Neutrophil (primary cell): ENCODE measurements around the gene TIMM13.
"Not testable (repeated sequence)": the region's sequence is repeated elsewhere in the genome, so short reads cannot be mapped to it uniquely, and the experiment has no call there.

Experiments
- H3K27ac ChIP-seq: fragments of 200-600 bp; sonication (generic); 2 replicates; pipeline ENCODE4 v1.5.1; 2016; ENCODE audit warnings: mild to moderate bottlenecking, moderate library complexity
- H3K27me3 ChIP-seq: fragments of 200-600 bp; sonication (generic); 2 replicates; pipeline ENCODE4 v1.6.0; 2016; ENCODE audit warnings: mild to moderate bottlenecking
- H3K36me3 ChIP-seq: fragments of 200-600 bp; sonication (generic); 2 replicates; pipeline ENCODE4 v1.5.1; 2017
- H3K4me1 ChIP-seq, 2 experiments: fragments of 200-600 bp in 1 of 2; sonication (generic) in 1 of 2; 1 replicate in 1 of 2; 2 replicates in 1 of 2; pipeline versions ENCODE4 v1.5.1 to v1.6.1; 2013 to 2016; ENCODE audit warnings: low read depth in 1 of 2, low read length in 1 of 2, mild to moderate bottlenecking in 1 of 2, moderate library complexity in 1 of 2; ENCODE audit not compliant: control insufficient read depth in 1 of 2, insufficient read depth in 1 of 2
- H3K4me3 ChIP-seq, 2 experiments: fragments of 200-600 bp in 1 of 2; sonication (generic) in 1 of 2; 1 replicate in 1 of 2; 2 replicates in 1 of 2; pipeline ENCODE4 v1.5.1; 2013 to 2016; ENCODE audit warnings: low read depth in 1 of 2, low read length in 1 of 2, mild to moderate bottlenecking in 1 of 2, moderate library complexity in 1 of 2
- H3K9me3 ChIP-seq: fragments of 200-600 bp; sonication (generic); 2 replicates; pipeline ENCODE4 v1.5.1; 2016
- TF ChIP-seq, protein P1 (sequence below): fragments of 200-600 bp; sonication (generic); IDR thresholded peaks from 2 replicates; pipeline ENCODE4 v1.5.1; 2016; ENCODE audit warnings: antibody characterized with exemption

TIMM13 gene

DNA sequence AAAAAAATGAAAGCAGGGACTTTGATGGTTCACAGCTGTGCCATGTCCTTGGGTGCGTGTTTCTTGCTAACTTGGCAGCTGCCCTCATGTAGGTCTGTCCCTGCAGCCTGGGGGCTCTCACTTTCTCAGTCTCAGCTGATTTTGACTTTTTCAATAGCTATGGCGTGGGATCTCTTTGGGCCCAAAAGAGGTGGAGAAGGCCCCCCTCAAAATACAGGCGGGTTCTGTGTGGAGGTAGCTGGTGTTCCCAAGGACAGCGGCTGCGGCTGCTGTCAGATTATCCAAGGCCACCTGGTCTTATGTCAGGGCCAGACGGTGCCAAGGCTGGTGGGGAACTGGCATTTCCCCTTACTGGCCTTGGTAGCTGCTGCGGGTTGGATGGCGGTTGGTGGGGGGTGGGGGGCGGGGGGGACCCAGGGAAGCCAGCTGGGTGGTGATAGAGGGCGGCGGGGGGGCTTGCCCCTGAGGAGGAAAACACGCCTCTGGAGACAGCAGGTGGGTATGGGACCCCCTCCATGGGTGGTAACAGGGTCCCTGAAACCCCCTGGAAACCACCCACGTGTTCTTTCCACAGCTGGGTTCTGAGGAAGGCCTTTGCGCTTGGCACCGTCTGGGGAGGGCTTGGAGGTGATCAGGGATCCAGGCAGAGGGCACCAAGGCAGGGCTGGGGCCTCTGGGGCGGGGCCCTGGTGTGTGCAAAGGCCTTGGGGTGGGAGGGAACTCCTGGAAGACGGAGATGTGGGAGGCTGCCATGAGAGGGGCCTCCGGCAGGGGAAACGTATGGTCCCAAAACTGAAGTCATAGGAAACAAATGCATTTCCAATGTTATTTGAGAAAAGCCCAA lies 4.1 kb downstream of the TIMM13 start:
- no peak overlapping the region for H3K27ac ChIP-seq
- TF ChIP-seq, protein P1, sequence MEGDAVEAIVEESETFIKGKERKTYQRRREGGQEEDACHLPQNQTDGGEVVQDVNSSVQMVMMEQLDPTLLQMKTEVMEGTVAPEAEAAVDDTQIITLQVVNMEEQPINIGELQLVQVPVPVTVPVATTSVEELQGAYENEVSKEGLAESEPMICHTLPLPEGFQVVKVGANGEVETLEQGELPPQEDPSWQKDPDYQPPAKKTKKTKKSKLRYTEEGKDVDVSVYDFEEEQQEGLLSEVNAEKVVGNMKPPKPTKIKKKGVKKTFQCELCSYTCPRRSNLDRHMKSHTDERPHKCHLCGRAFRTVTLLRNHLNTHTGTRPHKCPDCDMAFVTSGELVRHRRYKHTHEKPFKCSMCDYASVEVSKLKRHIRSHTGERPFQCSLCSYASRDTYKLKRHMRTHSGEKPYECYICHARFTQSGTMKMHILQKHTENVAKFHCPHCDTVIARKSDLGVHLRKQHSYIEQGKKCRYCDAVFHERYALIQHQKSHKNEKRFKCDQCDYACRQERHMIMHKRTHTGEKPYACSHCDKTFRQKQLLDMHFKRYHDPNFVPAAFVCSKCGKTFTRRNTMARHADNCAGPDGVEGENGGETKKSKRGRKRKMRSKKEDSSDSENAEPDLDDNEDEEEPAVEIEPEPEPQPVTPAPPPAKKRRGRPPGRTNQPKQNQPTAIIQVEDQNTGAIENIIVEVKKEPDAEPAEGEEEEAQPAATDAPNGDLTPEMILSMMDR, result no peak
- H3K36me3 ChIP-seq, result no peaks in the 10 kb centered on the region
- H3K27me3 ChIP-seq, result no peaks in the 10 kb centered on the region
- H3K9me3 ChIP-seq, result no peaks in the 10 kb centered on the region
- H3K4me1 ChIP-seq, result peaks cover 18 to 37% of the 10 kb centered on the region in 2 experiments
- no peak overlapping the region for H3K4me3 ChIP-seq

DNA sequence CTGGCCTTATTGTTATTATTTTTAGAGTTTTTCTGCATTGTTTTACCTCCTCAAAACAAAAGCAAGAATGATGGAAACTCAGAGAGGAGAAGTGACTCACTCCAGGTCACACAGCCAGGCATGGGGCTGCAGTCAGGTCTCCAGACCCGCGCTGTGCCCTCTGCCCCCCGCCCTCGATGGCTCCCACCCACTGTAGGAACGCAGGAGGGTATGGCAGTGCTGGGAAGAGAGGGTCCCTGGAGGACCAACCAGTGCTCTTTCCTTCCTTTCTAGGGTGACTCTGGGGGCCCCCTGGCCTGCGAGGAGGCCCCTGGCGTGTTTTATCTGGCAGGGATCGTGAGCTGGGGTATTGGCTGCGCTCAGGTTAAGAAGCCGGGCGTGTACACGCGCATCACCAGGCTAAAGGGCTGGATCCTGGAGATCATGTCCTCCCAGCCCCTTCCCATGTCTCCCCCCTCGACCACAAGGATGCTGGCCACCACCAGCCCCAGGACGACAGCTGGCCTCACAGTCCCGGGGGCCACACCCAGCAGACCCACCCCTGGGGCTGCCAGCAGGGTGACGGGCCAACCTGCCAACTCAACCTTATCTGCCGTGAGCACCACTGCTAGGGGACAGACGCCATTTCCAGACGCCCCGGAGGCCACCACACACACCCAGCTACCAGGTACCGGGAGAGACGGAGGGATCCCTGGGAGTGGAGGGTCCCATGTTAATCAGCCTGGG lies 5.6 kb downstream of the TIMM13 start:
- Histone ChIP-seq H3K4me3 (no peak overlapping the region), H3K36me3 (no peaks in the 10 kb centered on the region), H3K27me3 (no peaks in the 10 kb centered on the region), H3K27ac (no peak overlapping the region), H3K4me1 (peaks cover 9 to 28% of the 10 kb centered on the region in 2 experiments), H3K9me3 (no peaks in the 10 kb centered on the region)
- TF ChIP-seq, protein P1, result no peak

DNA sequence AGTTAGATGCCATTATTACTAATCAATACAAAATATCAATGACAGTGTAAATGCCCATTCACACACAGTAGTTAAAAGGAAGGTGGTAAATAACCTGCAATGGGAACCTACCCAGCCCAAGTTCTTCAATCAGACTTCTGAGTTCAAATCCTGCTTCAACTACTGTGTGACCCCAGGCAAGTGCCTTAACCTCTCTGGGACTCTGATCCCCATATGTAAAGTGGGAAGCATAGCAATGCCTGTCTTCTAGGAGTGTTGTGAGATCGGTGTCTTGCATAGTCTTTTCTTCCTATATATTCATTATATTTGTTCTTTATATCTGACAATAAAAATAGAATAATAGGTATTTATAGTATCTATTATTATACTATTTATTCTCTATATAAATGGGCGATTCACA lies 6.9 kb downstream of the TIMM13 start:
- Histone ChIP-seq H3K9me3 (no peaks in the 10 kb centered on the region), H3K4me1 (peaks cover 9 to 24% of the 10 kb centered on the region in 2 experiments), H3K36me3 (no peaks in the 10 kb centered on the region), H3K4me3 (no peak overlapping the region), H3K27ac (no peak overlapping the region), H3K27me3 (no peaks in the 10 kb centered on the region)
- TF ChIP-seq, protein P1, result no peak

DNA sequence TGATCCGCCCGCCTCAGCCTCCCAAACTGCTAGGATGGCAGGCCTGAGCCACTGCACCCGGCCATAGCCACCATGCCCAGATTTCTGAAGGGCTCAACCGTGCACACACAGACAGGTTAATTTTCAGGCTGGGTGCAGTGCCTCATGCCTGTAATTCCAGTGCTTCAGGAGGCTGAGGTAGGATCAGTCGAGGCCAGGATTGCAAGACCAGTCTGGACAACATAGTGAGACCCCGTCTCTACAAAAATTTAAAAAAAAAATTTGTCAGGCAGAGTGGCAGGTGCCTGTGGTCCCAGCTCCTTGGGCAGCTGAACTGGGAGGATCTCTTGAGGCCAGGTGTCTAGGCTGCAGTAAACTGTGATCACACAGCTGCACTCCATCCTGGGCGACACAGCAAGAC lies 7.6 kb downstream of the TIMM13 start:
- no peaks in the 10 kb centered on the region for H3K9me3 ChIP-seq
- H3K4me1 ChIP-seq, result peaks cover 9 to 24% of the 10 kb centered on the region in 2 experiments
- no peak overlapping the region for H3K4me3 ChIP-seq
- no peaks in the 10 kb centered on the region for H3K36me3 ChIP-seq
- no peaks in the 10 kb centered on the region for H3K27me3 ChIP-seq
- TF ChIP-seq, protein P1, result no peak
- no peak overlapping the region for H3K27ac ChIP-seq

DNA sequence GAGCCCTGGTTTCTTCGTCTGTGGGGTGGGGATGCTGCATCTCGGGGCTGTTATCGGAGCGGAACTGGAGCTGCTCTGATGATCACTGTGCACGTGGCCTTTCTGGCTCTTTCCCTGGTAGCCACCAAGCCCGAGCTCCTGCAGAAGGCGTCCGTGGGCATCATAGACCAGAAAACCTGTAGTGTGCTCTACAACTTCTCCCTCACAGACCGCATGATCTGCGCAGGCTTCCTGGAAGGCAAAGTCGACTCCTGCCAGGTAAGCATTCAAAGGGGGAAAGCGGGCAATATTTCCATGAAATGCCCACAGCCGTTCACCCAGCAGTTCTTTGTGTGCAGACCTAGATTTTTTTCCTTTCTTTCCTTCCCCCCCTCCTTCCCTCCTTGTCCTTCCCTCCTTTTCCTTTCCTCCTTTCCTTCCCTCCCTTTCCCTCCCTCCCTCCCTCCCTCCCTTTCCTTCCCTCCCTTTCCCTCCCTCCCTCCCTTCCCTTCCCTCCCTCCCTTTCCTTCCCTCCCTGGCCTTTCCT lies 9.4 kb downstream of the TIMM13 start:
- Histone ChIP-seq H3K27me3 (no peaks in the 10 kb centered on the region), H3K4me3 (no peak overlapping the region), H3K9me3 (no peaks in the 10 kb centered on the region), H3K27ac (no peak overlapping the region), H3K4me1 (peaks cover 8 to 9% of the 10 kb centered on the region in 2 experiments), H3K36me3 (no peaks in the 10 kb centered on the region)
- TF ChIP-seq, protein P1, result no peak

DNA sequence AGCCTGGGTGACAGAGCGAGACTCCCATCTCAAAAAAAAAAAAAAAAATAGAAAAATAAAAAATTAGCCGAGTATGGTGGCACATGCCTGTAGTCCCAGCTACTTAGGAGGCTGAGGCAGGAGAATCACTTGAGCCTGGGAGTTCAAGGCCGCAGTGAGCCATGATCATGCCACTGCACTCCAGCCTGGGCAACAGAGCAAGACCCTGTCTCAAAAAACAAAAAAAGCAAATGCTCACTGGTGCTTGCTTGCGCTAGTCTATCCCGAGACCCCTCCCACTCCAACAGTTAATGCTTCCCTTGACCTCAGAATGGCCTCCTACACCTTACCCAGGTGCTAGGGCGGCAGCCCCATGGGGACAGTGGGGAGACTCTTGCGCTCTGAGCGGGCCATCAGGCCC lies 9.9 kb downstream of the TIMM13 start:
- not testable (repeated sequence) for H3K27me3 ChIP-seq, H3K9me3 ChIP-seq, H3K4me1 ChIP-seq, H3K4me3 ChIP-seq, H3K27ac ChIP-seq, H3K36me3 ChIP-seq
